Activated effector memory CD4-positive, alpha-beta T cell treated with Interleukin-2 at 50 U/mL for 16 hours (primary cell): ENCODE measurements around the gene TSEN54.

Experiments
- DNase-seq: peaks from one replicate; pipeline ENCODE4 v3.0.0-alpha.2; 2020

The TSEN54 gene

GRCh38 chr17:75570034-75570676 lies 53.8 kb downstream of the TSEN54 start:
- no peak for DNase-seq

- no peak for DNase-seq
Measured at GRCh38 chr17:75570772-75571171, 54.4 kb downstream of the TSEN54 start.

DNA sequence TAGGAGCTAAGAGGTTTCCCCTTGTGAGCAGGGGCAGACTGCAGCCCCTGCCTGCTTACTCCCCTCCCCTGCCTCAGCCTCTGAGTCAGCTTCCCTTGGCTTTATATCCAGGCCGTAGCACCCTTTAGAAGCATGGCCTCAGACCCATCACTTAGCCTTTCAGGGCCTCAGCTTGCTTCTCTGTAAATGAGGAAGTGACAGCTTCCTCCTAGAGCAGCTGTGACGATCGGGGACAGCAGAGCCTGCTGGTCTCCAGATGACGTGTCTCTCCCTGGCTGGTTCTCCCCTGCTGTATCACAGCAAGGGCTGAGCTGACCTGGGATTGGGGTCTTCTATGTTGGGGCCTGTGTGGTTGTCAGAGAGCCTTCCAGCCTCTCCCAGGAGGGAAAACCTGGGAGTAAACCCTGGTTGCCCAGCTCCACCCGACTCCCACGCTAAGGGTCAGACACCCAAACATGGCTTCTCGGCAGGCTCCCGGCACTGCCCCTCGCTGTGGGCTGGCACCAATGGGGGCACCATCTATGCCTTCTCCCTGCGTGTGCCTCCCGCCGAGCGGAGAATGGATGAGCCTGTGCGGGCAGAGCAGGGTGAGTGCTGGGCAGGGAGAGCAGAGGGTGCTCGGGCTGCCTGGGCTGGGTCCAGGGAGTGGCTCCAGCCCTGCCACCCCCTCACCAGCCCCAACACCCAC lies 55.0 kb downstream of the TSEN54 start:
- no peak for DNase-seq

- no peak for DNase-seq
Measured at GRCh38 chr17:75571885-75572215, 55.5 kb downstream of the TSEN54 start.

- no peak for DNase-seq
Measured at GRCh38 chr17:75572713-75573539, 56.6 kb downstream of the TSEN54 start.

GRCh38 chr17:75573540-75573957 lies 57.2 kb downstream of the TSEN54 start:
- no peak for DNase-seq

- DNase-seq: no peak
Measured at GRCh38 chr17:75573994-75574393, 57.7 kb downstream of the TSEN54 start.
